Osteoblast (primary cell): ENCODE data around the gene CPT1C. TPM values are rescaled to one million over a fixed set of nuclear protein-coding genes. Genes with fewer than 3 reads are reported as not detected.

Experiments used
- DNase-seq: peaks from one replicate; pipeline ENCODE4 v3.0.0; 2011; ENCODE audit warnings: low spot score, mixed read lengths; ENCODE audit not compliant: insufficient read length; ENCODE audit errors: missing footprints
- H2AFZ ChIP-seq: 2 replicates; pipeline ENCODE4 v1.6.0; 2011; ENCODE audit warnings: mild to moderate bottlenecking, low read length
- H3K27ac ChIP-seq: 2 replicates; pipeline ENCODE4 v1.5.1; 2011; ENCODE audit warnings: mild to moderate bottlenecking, low read depth, low read length, moderate library complexity
- H3K27me3 ChIP-seq: 2 replicates; pipeline ENCODE4 v1.6.0; 2012; ENCODE audit warnings: mild to moderate bottlenecking, control low read depth, inconsistent platforms, low read length, moderate library complexity; ENCODE audit not compliant: insufficient read depth
- H3K36me3 ChIP-seq: 2 replicates; pipeline ENCODE4 v1.5.1; 2011; ENCODE audit warnings: mild to moderate bottlenecking, low read length, control low read depth, moderate library complexity; ENCODE audit not compliant: insufficient read depth
- H3K4me1 ChIP-seq: 2 replicates; pipeline ENCODE4 v1.5.1; 2011; ENCODE audit warnings: mild to moderate bottlenecking, low read length, control low read depth, moderate library complexity; ENCODE audit not compliant: insufficient read depth
- H3K4me2 ChIP-seq: 2 replicates; pipeline ENCODE4 v1.6.0; 2011; ENCODE audit warnings: mild to moderate bottlenecking, low read length; ENCODE audit not compliant: insufficient read depth
- H3K4me3 ChIP-seq: fragments of 200-600 bp; sonication (generic); 3 replicates; pipeline ENCODE4 v1.5.1; 2012; ENCODE audit warnings: mild to moderate bottlenecking, low read length, inconsistent platforms; ENCODE audit not compliant: insufficient read depth
- H3K79me2 ChIP-seq: 2 replicates; pipeline ENCODE4 v1.6.0; 2012; ENCODE audit warnings: mild to moderate bottlenecking, low read length, control low read depth, inconsistent platforms; ENCODE audit not compliant: insufficient read depth
- H3K9me3 ChIP-seq: 2 replicates; pipeline ENCODE4 v1.5.1; 2011; ENCODE audit warnings: low read depth, low read length, control low read depth
- H4K20me1 ChIP-seq: 2 replicates; pipeline ENCODE4 v1.6.0; 2012; ENCODE audit warnings: mild to moderate bottlenecking, low read length, control low read depth; ENCODE audit not compliant: insufficient read depth
- small RNA-seq: library from RNA; depleted of rRNA; stranded (forward); fragments of <200 nt; gene quantifications from one replicate; pipeline ENCODE3, GENCODE V24; 2012
- total RNA-seq: library from RNA; depleted of rRNA; stranded (reverse); fragments of >200 nt; gene quantifications from 2 replicates; pipeline ENCODE4 v1.2.3, GENCODE V29; 2012
- TF ChIP-seq, protein P1 (sequence below): IDR thresholded peaks from 2 replicates; pipeline ENCODE4 v1.5.1; 2011; ENCODE audit warnings: mild to moderate bottlenecking, low read depth, low read length, moderate library complexity; ENCODE audit errors: extremely low read depth

The CPT1C gene
- total RNA-seq, 1 donor: 17.0 TPM

- Histone ChIP-seq H2AFZ (peak overlapping the region; percentile 98), H4K20me1 (no peaks in the 10 kb centered on the region), H3K36me3 (no peaks in the 10 kb centered on the region), H3K79me2 (no peaks in the 10 kb centered on the region), H3K27ac (peak overlapping the region; percentile 66), H3K4me1 (peaks cover 19% of the 10 kb centered on the region), H3K4me3 (no peak overlapping the region), H3K9me3 (no peaks in the 10 kb centered on the region), H3K4me2 (peak overlapping the region; percentile 39), H3K27me3 (no peaks in the 10 kb centered on the region)
- TF ChIP-seq, protein P1, sequence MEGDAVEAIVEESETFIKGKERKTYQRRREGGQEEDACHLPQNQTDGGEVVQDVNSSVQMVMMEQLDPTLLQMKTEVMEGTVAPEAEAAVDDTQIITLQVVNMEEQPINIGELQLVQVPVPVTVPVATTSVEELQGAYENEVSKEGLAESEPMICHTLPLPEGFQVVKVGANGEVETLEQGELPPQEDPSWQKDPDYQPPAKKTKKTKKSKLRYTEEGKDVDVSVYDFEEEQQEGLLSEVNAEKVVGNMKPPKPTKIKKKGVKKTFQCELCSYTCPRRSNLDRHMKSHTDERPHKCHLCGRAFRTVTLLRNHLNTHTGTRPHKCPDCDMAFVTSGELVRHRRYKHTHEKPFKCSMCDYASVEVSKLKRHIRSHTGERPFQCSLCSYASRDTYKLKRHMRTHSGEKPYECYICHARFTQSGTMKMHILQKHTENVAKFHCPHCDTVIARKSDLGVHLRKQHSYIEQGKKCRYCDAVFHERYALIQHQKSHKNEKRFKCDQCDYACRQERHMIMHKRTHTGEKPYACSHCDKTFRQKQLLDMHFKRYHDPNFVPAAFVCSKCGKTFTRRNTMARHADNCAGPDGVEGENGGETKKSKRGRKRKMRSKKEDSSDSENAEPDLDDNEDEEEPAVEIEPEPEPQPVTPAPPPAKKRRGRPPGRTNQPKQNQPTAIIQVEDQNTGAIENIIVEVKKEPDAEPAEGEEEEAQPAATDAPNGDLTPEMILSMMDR: no peak
- peak; percentile 91 for DNase-seq
Measured at GRCh38 chr19:49758292-49758691, 67.4 kb downstream of the CPT1C start.

DNA sequence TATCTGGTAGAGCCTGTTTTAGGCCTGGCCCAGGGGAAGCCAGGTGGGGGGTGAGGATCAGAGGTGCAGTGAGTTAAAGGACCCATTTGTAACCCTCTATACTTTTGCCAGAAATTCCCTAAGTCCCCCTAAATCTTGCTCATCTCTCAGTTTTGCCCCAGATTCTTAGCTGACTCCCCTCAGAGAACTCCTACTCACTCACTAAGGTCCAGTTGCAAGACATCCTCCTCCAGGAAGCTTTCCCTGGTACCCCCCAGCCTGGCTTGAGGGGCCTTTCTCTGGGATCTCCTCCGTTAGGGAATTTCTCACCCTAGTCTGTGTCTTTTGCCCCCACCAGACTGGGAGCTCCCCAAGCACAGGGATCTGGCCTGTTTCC, 70.3 kb downstream of the CPT1C start:
- H3K4me3 ChIP-seq: no peak overlapping the region
- peaks cover 27% of the 10 kb centered on the region for H3K4me1 ChIP-seq
- H3K27ac ChIP-seq: no peak overlapping the region
- no peaks in the 10 kb centered on the region for H3K27me3 ChIP-seq
- no peaks in the 10 kb centered on the region for H3K9me3 ChIP-seq
- TF ChIP-seq, protein P1: no peak
- no peaks in the 10 kb centered on the region for H4K20me1 ChIP-seq
- no peaks in the 10 kb centered on the region for H3K36me3 ChIP-seq
- no peak overlapping the region for H3K4me2 ChIP-seq
- H2AFZ ChIP-seq: peak overlapping the region; percentile 66
- peak; percentile 70 for DNase-seq
- H3K79me2 ChIP-seq: no peaks in the 10 kb centered on the region

GRCh38 chr19:49761625-49762311, 70.9 kb downstream of the CPT1C start:
- Histone ChIP-seq H3K79me2 (no peaks in the 10 kb centered on the region), H3K9me3 (no peaks in the 10 kb centered on the region), H3K36me3 (no peaks in the 10 kb centered on the region), H3K4me2 (no peak overlapping the region), H3K27ac (no peak overlapping the region), H3K27me3 (no peaks in the 10 kb centered on the region), H4K20me1 (no peaks in the 10 kb centered on the region), H2AFZ (peak overlapping the region; percentile 66), H3K4me3 (no peak overlapping the region), H3K4me1 (peaks cover 21% of the 10 kb centered on the region)
- DNase-seq: no peak
- TF ChIP-seq, protein P1: peak; percentile 17

DNA sequence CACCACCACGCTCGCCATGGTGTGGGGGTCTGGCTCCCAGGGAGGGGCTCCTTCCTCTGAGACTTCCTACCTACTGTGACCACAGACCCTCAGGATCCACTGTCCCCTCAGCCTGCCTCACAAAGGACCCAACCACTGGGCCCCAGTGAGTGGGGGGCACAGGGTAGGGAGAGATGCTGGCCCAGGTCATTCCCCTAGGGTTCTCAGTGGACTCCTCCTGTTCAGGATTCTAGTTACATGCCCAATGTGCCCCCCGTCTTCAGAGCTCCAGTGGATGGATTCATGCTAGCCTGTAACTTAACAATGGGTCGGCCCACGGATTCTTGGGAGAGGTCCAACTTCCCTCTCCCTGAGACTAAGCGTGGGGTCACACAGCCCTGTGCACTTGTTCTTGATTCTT, 72.3 kb downstream of the CPT1C start, which contains the start of gene TSKS:
TSS of gene TSKS (minus strand) at position 77 of the 400 bp plus-strand sequence. CDS start at position 18, 59 bp downstream.
- Histone ChIP-seq H3K4me2 (no peak within 1 kb of the TSS), H2AFZ (peak within 1 kb of the TSS; percentile 66), H4K20me1 (peaks cover 9% of the 10 kb centered on the region), H3K79me2 (peaks cover 14% of the 10 kb centered on the region), H3K27ac (no peak within 1 kb of the TSS), H3K36me3 (no peaks in the 10 kb centered on the region), H3K4me1 (peaks cover 22% of the 10 kb centered on the region), H3K9me3 (no peaks in the 10 kb centered on the region), H3K4me3 (no peak within 1 kb of the TSS), H3K27me3 (no peaks in the 10 kb centered on the region)
- TF ChIP-seq, protein P1: no peak
- no peak for DNase-seq

Small RNAs within 50 kb of the gene (small RNA-seq; reads per million reads assigned to genes)
- gene MIR5088: not detected

Other genes starting within 250 kb of the CPT1C start
- gene SLC17A7, start 249.6 kb upstream of the CPT1C start, total RNA-seq: under 0.01 TPM in 2 replicates
- gene PIH1D1, start 239.3 kb upstream of the CPT1C start, total RNA-seq: 79.3 and 80.7 TPM in 2 replicates
- 26.4 and 32.7 TPM in 2 replicates for gene ALDH16A1, start 237.9 kb upstream of the CPT1C start, total RNA-seq
- 4.3 and 6.5 TPM in 2 replicates for gene FLT3LG, start 216.9 kb upstream of the CPT1C start, total RNA-seq
- gene RPL13A, start 203.5 kb upstream of the CPT1C start, total RNA-seq: 2,082 and 2,185 TPM in 2 replicates
- 2,306 and 3,079 TPM in 2 replicates for gene RPS11, start 194.7 kb upstream of the CPT1C start, total RNA-seq
- 67.5 and 75.6 TPM in 2 replicates for gene FCGRT, start 178.5 kb upstream of the CPT1C start, total RNA-seq
- 346 and 377 TPM in 2 replicates for gene RCN3, start 163.1 kb upstream of the CPT1C start, total RNA-seq
- 57.5 and 68.0 TPM in 2 replicates for gene NOSIP, start 110.6 kb upstream of the CPT1C start, total RNA-seq
- under 0.01 and 0.29 TPM in 2 replicates for gene PRRG2, start 109.8 kb upstream of the CPT1C start, total RNA-seq
- 2.2 and 2.9 TPM in 2 replicates for gene PRR12, start 99.9 kb upstream of the CPT1C start, total RNA-seq
- 23.9 and 31.8 TPM in 2 replicates for gene RRAS, start 51.0 kb upstream of the CPT1C start, total RNA-seq
- gene SCAF1, start 48.9 kb upstream of the CPT1C start, total RNA-seq: 12.1 and 14.8 TPM in 2 replicates
- gene IRF3, start 25.3 kb upstream of the CPT1C start, total RNA-seq: 48.5 and 54.2 TPM in 2 replicates
- 4.4 and 5.1 TPM in 2 replicates for gene BCL2L12, start 25.2 kb upstream of the CPT1C start, total RNA-seq
- gene PRMT1, start 13.8 kb upstream of the CPT1C start, total RNA-seq: 199 and 208 TPM in 2 replicates
- under 0.01 and 0.29 TPM in 2 replicates for gene ADM5, start 1.5 kb upstream of the CPT1C start, total RNA-seq
- not detected in 2 replicates for gene TSKS, start 72.2 kb downstream of the CPT1C start, total RNA-seq
- 93.1 and 98.1 TPM in 2 replicates for gene AP2A1, start 75.9 kb downstream of the CPT1C start, total RNA-seq
- 18.6 and 29.7 TPM in 2 replicates for gene FUZ, start 122.2 kb downstream of the CPT1C start, total RNA-seq
- 19.5 and 20.9 TPM in 2 replicates for gene MED25, start 127.2 kb downstream of the CPT1C start, total RNA-seq
- 39.4 and 43.3 TPM in 2 replicates for gene PTOV1, start 160.0 kb downstream of the CPT1C start, total RNA-seq
- 42.1 and 43.8 TPM in 2 replicates for gene PNKP, start 176.5 kb downstream of the CPT1C start, total RNA-seq
- 13.3 and 13.4 TPM in 2 replicates for gene AKT1S1, start 186.2 kb downstream of the CPT1C start, total RNA-seq
- 21.4 and 26.5 TPM in 2 replicates for gene TBC1D17, start 186.6 kb downstream of the CPT1C start, total RNA-seq
- 0.29 and 1.4 TPM in 2 replicates for gene IL4I1, start 205.8 kb downstream of the CPT1C start, total RNA-seq
- gene ATF5, start 238.1 kb downstream of the CPT1C start, total RNA-seq: 6.2 and 8.3 TPM in 2 replicates
- 21.2 and 22.8 TPM in 2 replicates for gene NUP62, start 238.4 kb downstream of the CPT1C start, total RNA-seq